ENCODE data around the gene COG4.

GRCh38 chr16:70467608-70468007, 55.7 kb downstream of the COG4 start:
- TF ChIP-seq POLR2A (IDR thresholded peaks at IDR 0.05) (no peak), POLR2AphosphoS5 (IDR thresholded peaks at IDR 0.05) (no peak)
